Parathyroid adenoma (tissue), 2 donors: Measurements from ENCODE around the gene SLC39A9.

ENCODE experiments used
- H2AFZ ChIP-seq: fragments of 300-600 bp; sonication (generic); one replicate; pipeline ENCODE4 v1.7.0; 2017; ENCODE audit warnings: antibody characterized with exemption, mild to moderate bottlenecking
- H3K27ac ChIP-seq: fragments of 300-600 bp; sonication (generic); one replicate; pipeline ENCODE4 v1.7.0; 2017
- H3K27me3 ChIP-seq: fragments of 300-600 bp; sonication (generic); one replicate; pipeline ENCODE4 v1.7.0; 2017; ENCODE audit warnings: low read length; ENCODE audit not compliant: control insufficient read depth, insufficient read depth
- H3K36me3 ChIP-seq: fragments of 300-600 bp; sonication (generic); one replicate; pipeline ENCODE4 v1.7.0; 2017; ENCODE audit warnings: low read length; ENCODE audit not compliant: control insufficient read depth, insufficient read depth
- H3K4me1 ChIP-seq: fragments of 300-600 bp; sonication (generic); one replicate; pipeline ENCODE4 v1.7.0; 2017; ENCODE audit warnings: control low read depth
- H3K4me2 ChIP-seq: fragments of 300-600 bp; sonication (generic); one replicate; pipeline ENCODE4 v1.7.0; 2017; ENCODE audit warnings: low read length
- H3K4me3 ChIP-seq: fragments of 300-600 bp; sonication (generic); one replicate; pipeline ENCODE4 v1.7.0; 2017; ENCODE audit warnings: low read depth, low read length
- H3K79me2 ChIP-seq: fragments of 300-600 bp; sonication (generic); one replicate; pipeline ENCODE4 v1.7.0; 2017; ENCODE audit warnings: control low read depth
- H3K9ac ChIP-seq: fragments of 300-600 bp; sonication (generic); one replicate; pipeline ENCODE4 v1.7.0; 2017; ENCODE audit warnings: mild to moderate bottlenecking
- H3K9me3 ChIP-seq: fragments of 300-600 bp; sonication (generic); one replicate; pipeline ENCODE4 v1.7.0; 2017; ENCODE audit warnings: low read length; ENCODE audit not compliant: control insufficient read depth
- CTCF ChIP-seq: fragments of 300-600 bp; sonication (generic); IDR thresholded peaks from one replicate; pipeline ENCODE4 v1.7.0; 2017; ENCODE audit warnings: antibody characterized with exemption, mild to moderate bottlenecking
- donor health status: primary hyperparathyroidism.

Gene SLC39A9

GRCh38 chr14:69373104-69373503 is 25.4 kb upstream of the SLC39A9 start:
- H3K4me1 ChIP-seq = peaks cover 2% of the 10 kb centered on the region
- no peak overlapping the region for H3K4me2 ChIP-seq
- no peak overlapping the region for H3K27ac ChIP-seq
- no peak overlapping the region for H2AFZ ChIP-seq
- H3K27me3 ChIP-seq = no peaks in the 10 kb centered on the region
- no peaks in the 10 kb centered on the region for H3K36me3 ChIP-seq
- TF ChIP-seq CTCF = no peak
- no peak overlapping the region for H3K4me3 ChIP-seq
- no peaks in the 10 kb centered on the region for H3K9me3 ChIP-seq
- no peak overlapping the region for H3K9ac ChIP-seq
- H3K79me2 ChIP-seq = no peaks in the 10 kb centered on the region

- Histone ChIP-seq H3K4me3 (no peak overlapping the region), H3K9ac (no peak overlapping the region), H3K4me2 (no peak overlapping the region), H3K9me3 (no peaks in the 10 kb centered on the region), H3K79me2 (no peaks in the 10 kb centered on the region), H3K4me1 (peaks cover 2% of the 10 kb centered on the region), H3K27me3 (no peaks in the 10 kb centered on the region), H3K36me3 (no peaks in the 10 kb centered on the region), H2AFZ (no peak overlapping the region), H3K27ac (no peak overlapping the region)
- TF ChIP-seq CTCF = no peak
These were observed 24.3 kb upstream of the SLC39A9 start for GRCh38 chr14:69374235-69374634.

GRCh38 chr14:69375182-69375581 is 23.3 kb upstream of the SLC39A9 start:
- H3K79me2 ChIP-seq = no peaks in the 10 kb centered on the region
- no peak overlapping the region for H3K27ac ChIP-seq
- H3K9me3 ChIP-seq = no peaks in the 10 kb centered on the region
- TF ChIP-seq CTCF = no peak
- H3K9ac ChIP-seq = no peak overlapping the region
- H2AFZ ChIP-seq = no peak overlapping the region
- no peaks in the 10 kb centered on the region for H3K27me3 ChIP-seq
- H3K4me2 ChIP-seq = no peak overlapping the region
- H3K4me1 ChIP-seq = peaks cover 2% of the 10 kb centered on the region
- H3K4me3 ChIP-seq = no peak overlapping the region
- no peaks in the 10 kb centered on the region for H3K36me3 ChIP-seq

- H3K9ac ChIP-seq = no peak overlapping the region
- no peak overlapping the region for H2AFZ ChIP-seq
- no peak overlapping the region for H3K4me3 ChIP-seq
- H3K9me3 ChIP-seq = no peaks in the 10 kb centered on the region
- H3K4me2 ChIP-seq = no peak overlapping the region
- no peak overlapping the region for H3K27ac ChIP-seq
- no peak for TF ChIP-seq CTCF
- H3K4me1 ChIP-seq = peaks cover 2% of the 10 kb centered on the region
- no peaks in the 10 kb centered on the region for H3K79me2 ChIP-seq
- H3K36me3 ChIP-seq = no peaks in the 10 kb centered on the region
- no peaks in the 10 kb centered on the region for H3K27me3 ChIP-seq
These were observed 22.8 kb upstream of the SLC39A9 start for GRCh38 chr14:69375722-69376121.

GRCh38 chr14:69376439-69376838 is 22.1 kb upstream of the SLC39A9 start:
- Histone ChIP-seq H3K36me3 (no peaks in the 10 kb centered on the region), H3K4me2 (no peak overlapping the region), H3K79me2 (peaks cover 1% of the 10 kb centered on the region), H3K9ac (no peak overlapping the region), H3K27ac (no peak overlapping the region), H3K4me1 (peaks cover 2% of the 10 kb centered on the region), H2AFZ (no peak overlapping the region), H3K9me3 (no peaks in the 10 kb centered on the region), H3K4me3 (no peak overlapping the region), H3K27me3 (no peaks in the 10 kb centered on the region)
- no peak for TF ChIP-seq CTCF
